PC-3 (cell line): ENCODE measurements around the gene DNLZ. TPM values are rescaled to one million over a fixed set of nuclear protein-coding genes. Genes with fewer than 3 reads are reported as not detected.

Source experiments
- ATAC-seq: fragments of 200-7000 bp; cut with Tn5 transposase; 2 replicates; pipeline ENCODE4 v1.9.1; 2020; ENCODE audit warnings: mild to moderate bottlenecking, moderate library complexity
- BruUV-seq: library from RNA; stranded (reverse); fragments of 400-500 nt; replicated peaks from 2 replicates; lab custom pipeline; 2021; lab: Mats Ljungman, UMichigan
- CTCF ChIA-PET: fragments of 300-600 bp; sonication (Branson Sonifier 250); formaldehyde crosslinking; loops from one replicate; lab custom pipeline; 2022; ENCODE audit warnings: antibody characterized with exemption; lab: Charles Lee
- POLR2A ChIA-PET: fragments of 300-600 bp; sonication (Branson Sonifier 250); formaldehyde crosslinking; loops from one replicate; lab custom pipeline; 2022; ENCODE audit warnings: antibody characterized with exemption; ENCODE audit not compliant: unreplicated experiment; lab: Charles Lee
- DNase-seq: peaks from one replicate; pipeline ENCODE4 v3.0.0-alpha.2; 2015
- H2AFZ ChIP-seq: fragments of 300-600 bp; sonication (generic); 2 replicates; pipeline ENCODE4 v1.6.0; 2016; ENCODE audit warnings: antibody characterized with exemption, low read length
- H3F3A ChIP-seq: fragments of 300-600 bp; sonication (generic); one replicate; pipeline ENCODE4 v1.6.0; 2017; ENCODE audit warnings: antibody characterized with exemption, low read length, control low read depth, mild to moderate bottlenecking; ENCODE audit not compliant: unreplicated experiment
- H3K27ac ChIP-seq: fragments of 300-600 bp; sonication (generic); 2 replicates; pipeline ENCODE4 v1.5.1; 2016; ENCODE audit warnings: mild to moderate bottlenecking, low read length
- H3K27me3 ChIP-seq: fragments of 300-600 bp; sonication (generic); 2 replicates; pipeline ENCODE4 v1.6.1; 2016; ENCODE audit warnings: low read length, mixed read lengths
- H3K36me3 ChIP-seq: fragments of 300-600 bp; sonication (generic); 2 replicates; pipeline ENCODE4 v1.6.1; 2016; ENCODE audit warnings: low read depth, mixed run types, low read length, mixed read lengths
- H3K4me1 ChIP-seq: fragments of 300-600 bp; sonication (generic); 2 replicates; pipeline ENCODE4 v1.5.1; 2016; ENCODE audit warnings: low read length; ENCODE audit not compliant: insufficient read depth
- H3K4me2 ChIP-seq: fragments of 300-600 bp; sonication (generic); 2 replicates; pipeline ENCODE4 v1.6.0; 2016; ENCODE audit warnings: low read length
- H3K4me3 ChIP-seq: fragments of 300-600 bp; sonication (generic); 2 replicates; pipeline ENCODE4 v1.5.1; 2016; ENCODE audit warnings: mild to moderate bottlenecking, low read length, mixed read lengths
- H3K79me2 ChIP-seq: fragments of 300-600 bp; sonication (generic); 2 replicates; pipeline ENCODE4 v1.6.1; 2017; ENCODE audit warnings: low read length, mixed read lengths
- H3K9ac ChIP-seq: fragments of 300-600 bp; sonication (generic); 2 replicates; pipeline ENCODE4 v1.6.0; 2016; ENCODE audit warnings: mild to moderate bottlenecking, low read length
- H3K9me2 ChIP-seq: fragments of 300-600 bp; sonication (generic); replicated peaks from 2 replicates; pipeline ENCODE4 v1.6.1; 2016; ENCODE audit warnings: mixed run types, low read length, mixed read lengths
- H3K9me3 ChIP-seq: fragments of 300-600 bp; sonication (generic); 2 replicates; pipeline ENCODE4 v1.6.1; 2016; ENCODE audit warnings: low read length, mixed read lengths
- H4K20me1 ChIP-seq: fragments of 300-600 bp; sonication (generic); 2 replicates; pipeline ENCODE4 v1.6.1; 2016; ENCODE audit warnings: low read length, mixed read lengths
- EZH2 ChIP-seq: fragments of 300-600 bp; sonication (generic); IDR thresholded peaks from one replicate; pipeline ENCODE4 v1.6.1; 2017; ENCODE audit warnings: antibody characterized with exemption, mild to moderate bottlenecking, low read length; ENCODE audit not compliant: unreplicated experiment
- EZH2phosphoT487 ChIP-seq: fragments of 300-600 bp; sonication (generic); IDR thresholded peaks from 2 replicates; pipeline ENCODE4 v1.6.1; 2018; ENCODE audit warnings: mild to moderate bottlenecking, antibody characterized with exemption, low read length, borderline replicate concordance
- intact Hi-C: fragments of 100-400 bp; cut with micrococcal nuclease; formaldehyde crosslinking; loops from 2 replicates; pipeline ENCODE4 v1.9.0; 2023
- total RNA-seq: library from RNA; depleted of rRNA; stranded (reverse); fragments of >200 nt; gene quantifications from 2 replicates; pipeline ENCODE4 v1.2.3, GENCODE V29; 2014
- TF ChIP-seq, protein P1 (sequence below): fragments of 300-600 bp; sonication (generic); conservative IDR thresholded peaks from 2 replicates; pipeline ENCODE4 v1.5.1; 2017; ENCODE audit warnings: antibody characterized with exemption, low read depth, mild to moderate bottlenecking, low read length

DNLZ gene
- total RNA-seq, 1 experiment from 2014 or later, result 51.4 TPM

DNA sequence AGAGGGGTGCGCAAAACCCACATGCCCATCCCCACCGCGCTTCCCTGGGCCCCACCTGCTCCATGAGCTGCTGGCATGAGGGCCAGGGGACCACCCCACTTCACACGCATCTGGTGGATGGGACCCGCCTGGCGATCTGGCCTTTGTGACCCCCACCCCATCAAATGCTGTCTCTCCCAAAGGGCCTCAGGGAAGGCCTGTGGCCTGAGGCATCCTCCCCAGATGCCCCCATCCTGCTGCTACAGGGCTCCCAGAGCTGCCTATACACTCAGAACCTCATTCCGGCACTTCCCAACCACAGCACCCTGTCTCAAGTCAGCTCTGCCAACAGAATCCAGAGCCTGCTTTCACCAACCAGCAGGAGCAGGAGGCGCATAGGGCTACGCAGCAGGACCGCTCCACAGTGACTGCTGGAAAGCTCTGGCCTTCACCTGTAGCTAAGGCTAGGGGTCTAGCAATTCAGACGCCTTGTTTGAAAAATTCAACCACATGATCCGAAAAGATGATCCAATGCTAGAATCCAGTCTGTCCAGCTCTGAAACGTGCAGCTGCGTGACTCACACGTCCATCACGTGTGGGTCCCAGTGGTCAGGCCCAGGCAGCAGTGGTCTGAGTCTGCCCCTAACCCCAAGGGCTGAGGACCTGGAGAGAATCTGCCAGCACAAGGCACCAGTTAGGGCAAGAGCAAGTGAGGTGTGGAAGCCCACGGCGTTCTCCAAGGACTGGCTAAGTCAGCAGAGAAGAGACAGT lies 37.8 kb upstream of the DNLZ start:
- peaks cover 23% of the 10 kb centered on the region for H3K79me2 ChIP-seq
- no peak overlapping the region for H3K4me3 ChIP-seq
- BruUV-seq, result no TSS peak
- no peak overlapping the region for H2AFZ ChIP-seq
- H3K9me3 ChIP-seq, result no peaks in the 10 kb centered on the region
- no peaks in the 10 kb centered on the region for H4K20me1 ChIP-seq
- H3K4me1 ChIP-seq, result peaks cover 12% of the 10 kb centered on the region
- H3F3A ChIP-seq, result no peaks in the 10 kb centered on the region
- DNase-seq (no peak), ATAC-seq (no peak)
- ChIA-PET CTCF (no interaction called here), POLR2A (no interaction called here)
- no peak overlapping the region for H3K4me2 ChIP-seq
- H3K36me3 ChIP-seq, result peaks cover 3% of the 10 kb centered on the region; the same call in 1 of the 2 replicates
- TF ChIP-seq EZH2phosphoT487 (no peak), EZH2 (no peak)
- H3K9ac ChIP-seq, result no peak overlapping the region
- no peak overlapping the region for H3K27ac ChIP-seq
- intact Hi-C loops, result loop anchor here (2.0 kb wide), 1 partner anchor 63 kb away; no protein-coding TSS in a partner anchor
- no peaks in the 10 kb centered on the region for H3K27me3 ChIP-seq
- H3K9me2 ChIP-seq, result no peaks in the 10 kb centered on the region

DNA sequence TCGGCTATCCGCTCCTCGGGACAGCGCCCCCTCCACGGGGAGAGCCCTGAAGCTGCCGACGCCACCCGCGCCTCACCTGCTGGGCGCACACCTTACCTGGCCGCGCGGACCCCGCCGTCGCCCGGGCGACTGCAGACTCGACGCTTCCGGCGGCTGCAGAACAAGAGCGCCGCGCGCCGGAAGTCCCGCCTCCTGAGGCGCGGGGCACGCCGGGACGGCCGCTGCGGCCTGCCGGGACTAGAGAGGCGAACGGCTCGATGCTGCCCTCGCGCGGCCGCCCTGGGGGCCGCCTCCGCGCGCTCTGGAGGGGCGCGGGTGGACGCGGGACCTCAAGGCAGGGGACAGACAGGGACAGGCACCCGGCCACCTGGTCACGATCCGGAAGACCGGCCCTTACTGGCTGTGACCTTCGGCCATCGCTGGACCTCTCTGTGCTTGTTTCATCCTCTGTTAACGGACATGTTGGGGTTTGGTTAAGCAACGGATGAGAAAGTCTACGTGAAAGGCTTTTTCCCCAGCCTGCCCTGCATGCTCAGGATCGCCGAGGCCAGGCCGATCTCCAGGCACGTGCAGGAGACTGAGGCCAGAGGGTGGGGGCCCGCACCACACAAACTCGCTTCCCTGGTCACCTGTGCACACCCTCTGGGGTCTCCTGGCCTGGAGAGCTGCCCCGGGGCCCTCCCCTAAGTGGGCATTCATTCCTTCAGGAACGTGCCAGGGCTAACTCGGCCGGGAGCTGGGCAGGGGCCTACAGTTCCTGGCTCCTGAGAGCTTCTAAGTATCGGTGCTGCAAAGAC lies 36.7 kb upstream of the DNLZ start, which contains the start of gene SNAPC4:
Gene SNAPC4 (minus strand): TSS at position 133 of the 797 bp plus-strand sequence. CDS start 1,742 bp downstream, outside the sequence.
- no peak for TF ChIP-seq EZH2
- no peak for TF ChIP-seq EZH2phosphoT487
- TF ChIP-seq, protein P1, sequence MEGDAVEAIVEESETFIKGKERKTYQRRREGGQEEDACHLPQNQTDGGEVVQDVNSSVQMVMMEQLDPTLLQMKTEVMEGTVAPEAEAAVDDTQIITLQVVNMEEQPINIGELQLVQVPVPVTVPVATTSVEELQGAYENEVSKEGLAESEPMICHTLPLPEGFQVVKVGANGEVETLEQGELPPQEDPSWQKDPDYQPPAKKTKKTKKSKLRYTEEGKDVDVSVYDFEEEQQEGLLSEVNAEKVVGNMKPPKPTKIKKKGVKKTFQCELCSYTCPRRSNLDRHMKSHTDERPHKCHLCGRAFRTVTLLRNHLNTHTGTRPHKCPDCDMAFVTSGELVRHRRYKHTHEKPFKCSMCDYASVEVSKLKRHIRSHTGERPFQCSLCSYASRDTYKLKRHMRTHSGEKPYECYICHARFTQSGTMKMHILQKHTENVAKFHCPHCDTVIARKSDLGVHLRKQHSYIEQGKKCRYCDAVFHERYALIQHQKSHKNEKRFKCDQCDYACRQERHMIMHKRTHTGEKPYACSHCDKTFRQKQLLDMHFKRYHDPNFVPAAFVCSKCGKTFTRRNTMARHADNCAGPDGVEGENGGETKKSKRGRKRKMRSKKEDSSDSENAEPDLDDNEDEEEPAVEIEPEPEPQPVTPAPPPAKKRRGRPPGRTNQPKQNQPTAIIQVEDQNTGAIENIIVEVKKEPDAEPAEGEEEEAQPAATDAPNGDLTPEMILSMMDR, result peak; percentile 73
- Histone ChIP-seq H3K4me2 (peak within 1 kb of the TSS; percentile 94), H4K20me1 (no peaks in the 10 kb centered on the region), H3K9me3 (no peaks in the 10 kb centered on the region), H3K36me3 (peaks cover 3% of the 10 kb centered on the region; the same call in 1 of the 2 replicates), H3K27me3 (no peaks in the 10 kb centered on the region), H3K4me1 (peaks cover 12% of the 10 kb centered on the region), H3K79me2 (peaks cover 23% of the 10 kb centered on the region), H3F3A (no peaks in the 10 kb centered on the region), H3K4me3 (peak within 1 kb of the TSS; percentile 91), H3K27ac (no peak within 1 kb of the TSS; the same call in 1 of the 2 replicates), H2AFZ (peak within 1 kb of the TSS; percentile 69), H3K9ac (peak within 1 kb of the TSS; percentile 82), H3K9me2 (no peaks in the 10 kb centered on the region)
- ATAC-seq (peak; percentile 90), DNase-seq (peak; percentile 85)
- intact Hi-C loops, result loop anchor here (2.0 kb wide), 1 partner anchor 61 kb away; no protein-coding TSS in a partner anchor
- ChIA-PET POLR2A (no interaction called here), CTCF (no interaction called here)
- BruUV-seq, result no TSS peak
